ENCODE measurements around the gene CACNA1B.

The CACNA1B gene

DNA sequence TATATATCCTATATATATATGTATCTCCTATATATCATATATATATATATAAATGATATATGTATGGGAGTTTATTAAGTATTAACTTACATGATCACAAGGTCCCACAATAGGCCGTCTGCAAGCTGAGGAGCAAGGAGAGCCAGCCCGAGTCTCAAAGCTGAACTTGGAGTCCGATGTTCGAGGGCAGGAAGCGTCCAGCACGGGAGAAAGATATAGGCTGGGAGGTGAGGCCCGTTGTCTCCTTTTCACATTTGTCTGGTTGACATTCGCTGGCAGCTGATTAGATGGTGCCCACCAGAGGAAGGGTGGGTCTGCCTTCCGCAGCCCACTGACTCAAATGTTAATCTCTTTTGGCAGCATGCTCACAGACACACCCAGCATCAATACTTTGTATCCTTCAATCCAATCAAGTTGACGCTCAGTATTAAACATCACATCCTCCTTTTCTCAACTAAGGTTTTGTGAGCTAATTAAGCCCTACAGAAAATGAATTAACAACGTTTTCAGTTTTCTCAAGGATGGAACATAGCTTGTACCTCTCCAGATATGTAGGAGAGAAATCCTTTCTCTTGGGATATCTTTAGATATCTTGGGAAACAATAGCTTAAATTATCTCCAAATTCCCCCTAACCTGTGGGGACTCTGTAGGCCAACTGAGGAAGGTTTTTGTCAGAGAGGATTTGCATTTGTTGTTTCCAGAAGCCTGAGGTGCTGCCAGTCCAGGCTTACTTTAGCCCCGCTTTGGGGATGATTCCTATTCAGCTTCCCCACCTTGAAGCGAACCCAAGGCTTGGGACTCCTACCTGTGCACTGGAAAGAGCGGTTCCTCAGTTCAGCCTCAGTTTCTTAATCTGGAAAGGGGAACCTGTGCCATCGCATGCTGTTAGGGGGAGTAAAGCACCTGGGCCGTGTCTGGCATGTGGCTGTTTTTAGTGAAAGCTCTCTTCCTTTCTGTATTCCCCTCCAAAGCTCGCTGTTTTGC lies 163.2 kb downstream of the CACNA1B start:
- DNase-seq (ENCODE audit: low read depth in 2 of 2): no peak

DNA sequence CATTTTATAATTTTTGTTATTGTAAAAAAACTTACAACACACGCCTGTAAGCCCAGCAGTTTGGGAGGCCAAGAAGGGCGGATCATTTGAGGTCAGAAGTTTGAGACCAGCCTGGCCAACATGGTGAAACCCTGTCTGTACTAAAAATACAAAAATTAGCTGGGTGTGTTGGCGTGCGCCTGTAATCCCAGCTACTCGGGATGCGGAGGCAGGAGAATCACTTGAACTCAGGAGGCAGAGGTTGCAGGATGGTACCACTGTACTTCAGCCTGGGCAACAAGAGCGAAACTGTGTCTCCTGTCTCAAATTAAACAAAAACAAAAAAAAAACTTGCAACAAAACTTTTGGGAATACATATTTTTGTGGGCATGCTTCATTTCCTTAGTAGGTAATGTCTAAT lies 164.6 kb downstream of the CACNA1B start:
- DNase-seq (ENCODE audit: low read depth in 2 of 2): no peak

DNA sequence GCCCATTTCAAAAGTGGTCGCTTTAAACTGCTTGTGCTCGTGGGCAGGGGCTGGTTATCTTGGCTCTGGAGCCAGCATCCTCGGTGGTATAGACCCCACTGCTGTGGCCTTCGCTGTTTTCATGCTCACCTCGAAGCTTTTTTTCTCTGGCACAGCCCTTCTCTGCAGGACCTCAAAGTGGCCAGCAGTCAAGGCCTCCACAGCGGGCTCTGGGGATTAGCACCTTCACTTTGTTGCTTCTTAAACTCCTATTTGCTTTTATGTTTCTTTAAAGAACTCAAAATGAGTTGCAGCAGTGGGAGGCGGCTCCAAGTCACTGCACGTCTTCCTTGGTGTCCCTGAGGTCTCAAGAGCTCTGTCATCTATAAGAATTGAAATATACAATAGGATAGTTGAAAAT lies 165.1 kb downstream of the CACNA1B start:
- no peak for DNase-seq (ENCODE audit: low read depth in 2 of 2)

- no peak for DNase-seq (ENCODE audit: low read depth in 2 of 2)
Observed at GRCh38 chr9:138043061-138043410, 165.5 kb downstream of the CACNA1B start.

DNA sequence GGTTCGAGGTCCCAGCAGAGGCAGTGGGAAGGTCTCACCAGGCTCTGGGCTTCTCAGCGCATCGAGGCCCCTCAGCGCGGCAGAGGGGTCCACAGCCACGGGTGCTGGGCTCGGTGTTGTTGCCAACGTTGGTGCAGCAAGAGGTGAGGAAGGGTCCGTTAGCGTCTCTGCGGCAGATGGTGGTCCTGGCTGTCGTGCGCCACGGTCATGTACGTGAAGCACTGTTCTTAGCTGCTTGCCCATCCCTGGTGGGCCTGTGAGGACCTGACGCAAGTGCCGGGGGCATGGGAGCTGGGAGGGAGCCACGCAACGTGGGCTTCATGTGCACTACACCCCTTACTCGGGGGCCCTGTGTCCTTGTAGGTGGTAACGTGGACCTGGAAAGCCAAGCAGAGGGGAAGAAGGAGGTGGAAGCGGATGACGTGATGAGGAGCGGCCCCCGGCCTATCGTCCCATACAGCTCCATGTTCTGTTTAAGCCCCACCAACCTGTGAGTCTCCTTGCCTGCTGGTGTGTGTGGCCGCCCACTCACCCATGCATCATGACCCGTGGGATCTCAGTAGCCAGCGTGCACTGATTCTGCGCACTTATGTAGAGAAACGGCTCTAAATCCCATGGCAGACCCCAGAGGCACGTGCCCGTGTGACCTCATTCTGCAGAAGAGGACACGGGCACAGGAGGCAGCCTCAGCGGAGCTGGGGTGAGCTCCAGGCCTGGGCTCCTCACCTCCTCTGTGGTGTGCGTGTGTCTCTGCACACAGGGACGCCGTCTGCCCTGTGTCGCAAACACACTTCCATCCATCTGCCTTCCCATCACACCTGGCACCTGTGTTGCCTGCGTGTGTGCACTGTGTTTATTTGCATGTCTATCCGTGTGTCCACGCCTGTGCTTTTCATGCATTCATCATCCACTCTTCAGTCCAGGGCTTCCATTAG lies 166.1 kb downstream of the CACNA1B start:
- no peak for DNase-seq (ENCODE audit: low read depth in 2 of 2)

GRCh38 chr9:138044485-138045383 lies 167.2 kb downstream of the CACNA1B start:
- DNase-seq (ENCODE audit: low read depth in 2 of 2): no peak

DNA sequence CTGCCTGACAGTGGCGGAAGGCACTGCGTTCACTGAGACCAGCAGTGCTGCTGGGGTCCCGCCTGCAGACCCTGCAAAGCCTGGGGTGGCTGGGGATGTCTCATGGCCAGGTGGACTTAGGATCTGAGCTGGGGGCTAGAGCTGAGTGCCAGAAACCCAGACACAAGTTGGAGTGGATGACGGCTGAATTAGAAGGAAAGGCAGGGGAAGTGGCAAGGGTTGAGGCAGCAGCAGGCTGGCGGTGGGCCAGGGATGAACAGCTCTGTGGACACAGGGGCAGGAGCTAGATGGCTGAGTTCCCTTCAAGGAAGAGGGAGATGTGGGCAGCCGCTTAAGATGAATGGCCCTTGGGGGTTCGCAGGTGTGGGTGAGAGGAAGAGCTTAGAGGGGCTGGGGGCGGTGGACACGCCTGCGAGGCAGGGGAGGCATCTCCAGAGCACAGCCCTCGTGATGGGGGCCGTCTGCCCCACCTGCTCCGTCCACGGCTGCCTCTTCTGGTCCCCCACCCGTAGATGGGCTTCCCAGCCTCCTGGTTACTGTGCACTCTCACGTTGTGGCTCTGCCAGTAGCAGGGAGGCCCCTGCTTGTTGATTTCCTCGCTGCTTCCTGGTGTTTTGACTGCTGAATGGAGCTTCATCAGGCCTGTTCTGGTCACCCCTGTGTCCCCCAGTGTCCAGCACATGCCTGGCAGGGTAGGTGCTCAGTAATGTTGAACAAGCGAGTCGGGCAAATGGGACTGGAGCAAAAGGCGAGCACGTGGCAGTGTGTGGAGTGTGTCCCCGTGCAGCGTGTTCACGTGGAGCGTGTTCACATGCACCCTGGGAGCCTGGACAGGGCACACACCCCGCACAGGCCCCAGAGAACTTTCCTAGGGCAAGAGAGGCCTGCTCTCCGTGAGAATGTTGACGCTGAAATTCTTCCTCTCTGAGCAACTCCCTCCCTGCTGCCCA lies 168.2 kb downstream of the CACNA1B start:
- no peak for DNase-seq (ENCODE audit: low read depth in 2 of 2)

GRCh38 chr9:138046641-138047301 lies 169.2 kb downstream of the CACNA1B start:
- DNase-seq (ENCODE audit: low read depth in 2 of 2): no peak

GRCh38 chr9:138047469-138048040 lies 170.0 kb downstream of the CACNA1B start:
- DNase-seq (ENCODE audit: low read depth in 2 of 2): no peak

DNA sequence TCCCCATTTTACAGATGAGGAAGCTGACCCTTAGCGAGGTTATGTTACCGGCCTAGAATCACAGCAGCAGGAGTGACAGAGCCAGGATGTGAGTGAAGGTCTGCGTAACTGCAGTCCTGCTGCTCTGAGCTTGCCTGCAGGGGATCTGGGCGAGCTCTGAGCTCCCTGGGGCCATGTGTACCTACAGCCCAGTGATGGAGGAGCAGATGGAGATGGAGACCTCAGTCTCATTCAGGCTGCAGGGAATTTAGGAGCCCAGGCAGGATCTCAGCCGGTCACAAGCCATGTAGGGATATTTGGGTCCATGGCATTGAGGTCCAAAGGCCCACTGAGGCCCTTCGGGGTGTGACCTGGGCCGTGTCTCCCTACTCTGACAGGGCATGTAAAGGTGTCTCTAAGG lies 170.6 kb downstream of the CACNA1B start:
- DNase-seq (ENCODE audit: low read depth in 2 of 2): no peak

DNA sequence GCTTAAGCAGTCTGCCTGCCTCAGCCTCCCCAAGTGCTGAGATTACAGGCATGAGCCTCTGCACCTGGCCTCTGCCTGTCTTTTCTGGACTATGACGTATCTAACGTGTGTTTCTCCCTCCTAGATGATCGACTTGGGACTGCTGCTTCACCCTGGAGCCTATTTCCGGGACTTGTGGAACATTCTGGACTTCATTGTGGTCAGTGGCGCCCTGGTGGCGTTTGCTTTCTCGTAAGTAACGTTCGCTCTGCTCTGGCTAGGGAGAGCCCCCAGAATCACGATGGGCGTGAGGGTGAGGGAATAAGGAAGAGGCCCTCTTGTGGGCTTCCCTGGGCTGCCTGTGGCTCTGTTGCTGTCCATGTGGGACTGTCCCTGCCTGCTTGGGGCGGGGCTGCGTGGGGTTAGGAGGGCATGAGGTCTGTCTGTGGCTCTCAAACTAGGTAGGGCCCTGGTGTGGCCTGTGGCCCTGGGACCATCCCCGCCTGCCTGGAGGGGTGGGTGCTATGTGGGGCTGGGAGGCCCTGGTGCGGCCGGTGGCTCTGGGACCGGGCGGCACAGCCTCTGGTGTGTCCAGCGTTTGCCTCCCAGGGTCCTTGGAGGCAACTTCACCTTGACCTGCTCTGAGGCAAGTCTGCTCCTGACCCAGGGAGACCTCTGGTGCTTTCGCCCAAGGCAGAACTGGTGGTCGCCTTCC lies 171.7 kb downstream of the CACNA1B start:
- DNase-seq (ENCODE audit: low read depth in 2 of 2): no peak

GRCh38 chr9:138049779-138050471 lies 172.3 kb downstream of the CACNA1B start:
- no peak for DNase-seq (ENCODE audit: low read depth in 2 of 2)

DNA sequence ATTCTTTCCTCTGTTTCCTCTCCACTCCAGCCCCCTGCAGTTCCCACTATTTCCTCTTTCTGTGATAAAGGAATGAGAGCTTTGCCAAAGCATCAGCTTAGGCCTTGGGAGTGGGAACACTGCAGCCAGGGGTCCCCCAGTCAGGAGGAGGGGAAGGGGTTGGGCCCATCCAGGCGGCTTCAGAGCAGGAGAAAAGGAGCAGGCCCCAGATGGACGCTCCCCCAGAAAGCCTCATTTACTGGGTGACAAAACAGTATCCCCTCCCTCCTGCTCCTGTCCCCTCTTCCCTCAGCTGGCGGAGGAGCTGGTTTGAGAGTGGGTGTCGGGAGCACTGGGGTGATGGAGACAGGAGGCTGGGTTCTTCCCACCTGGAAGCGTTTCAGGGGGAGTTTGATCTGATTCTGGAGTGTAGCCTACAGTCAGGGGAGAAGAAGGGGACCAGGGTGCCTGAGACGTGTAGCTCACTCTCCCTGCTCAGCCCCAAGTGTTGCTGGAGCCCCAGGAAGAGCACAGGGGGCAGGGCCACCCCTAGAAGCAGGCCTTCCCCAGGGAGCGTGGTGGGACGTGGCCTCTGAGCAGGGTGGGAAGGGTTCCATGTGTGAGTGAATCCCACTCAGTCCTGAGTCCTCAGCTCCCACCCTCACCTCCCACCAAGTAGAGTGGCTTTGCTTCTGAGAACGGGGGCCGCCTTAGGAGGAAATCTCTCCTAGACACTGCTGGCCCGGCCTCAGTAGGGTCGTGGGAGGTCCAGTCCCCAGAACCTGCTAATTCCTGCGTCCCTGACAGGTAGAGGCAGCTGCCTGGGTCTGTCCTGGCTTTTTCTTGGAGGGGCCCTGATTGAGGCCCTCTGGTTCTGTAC lies 173.1 kb downstream of the CACNA1B start:
- no peak for DNase-seq (ENCODE audit: low read depth in 2 of 2)

DNA sequence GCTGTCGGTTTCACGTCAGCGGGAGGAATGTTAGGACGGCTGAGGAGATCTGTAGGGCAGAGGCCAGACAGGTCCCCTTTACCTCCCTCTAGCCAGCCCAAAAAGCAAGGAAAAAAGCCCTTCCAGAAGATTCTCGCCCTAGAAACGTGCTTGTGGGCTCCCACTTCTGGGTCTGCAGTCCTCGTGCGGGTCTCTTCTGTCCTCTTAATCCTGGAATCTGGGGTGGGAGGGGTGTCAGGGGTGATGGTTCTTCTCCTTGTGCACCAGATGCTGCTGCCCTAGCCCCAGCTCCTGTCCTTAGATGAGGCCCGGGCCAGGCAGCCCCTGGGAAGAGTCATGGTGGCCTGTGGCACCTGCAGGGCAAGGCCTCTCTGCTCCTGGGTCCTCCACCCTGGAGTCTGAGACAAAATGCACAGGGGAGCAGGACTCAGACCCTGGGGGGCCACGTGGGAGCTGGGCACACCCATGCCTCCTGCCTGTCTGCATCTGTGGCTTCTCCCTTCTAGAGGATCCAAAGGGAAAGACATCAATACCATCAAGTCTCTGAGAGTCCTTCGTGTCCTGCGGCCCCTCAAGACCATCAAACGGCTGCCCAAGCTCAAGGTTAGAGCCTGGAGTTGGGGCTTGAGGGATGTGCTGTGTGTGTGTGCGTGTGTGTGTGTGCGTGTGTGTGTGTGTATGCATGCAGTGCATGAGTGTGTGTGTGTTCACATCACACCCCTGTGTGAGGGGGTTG lies 174.2 kb downstream of the CACNA1B start:
- no peak for DNase-seq (ENCODE audit: low read depth in 2 of 2)

GRCh38 chr9:138052322-138052615 lies 174.7 kb downstream of the CACNA1B start:
- DNase-seq (ENCODE audit: low read depth in 2 of 2): no peak

GRCh38 chr9:138052635-138053320 lies 175.2 kb downstream of the CACNA1B start:
- no peak for DNase-seq (ENCODE audit: low read depth in 2 of 2)

Data from stimulated activated CD8-positive, alpha-beta memory T cell treated with anti-CD3 and anti-CD28 coated beads, Interleukin-15, amount 100 ng/mL, for 48 hours (primary cell).